Measurements from ENCODE around the gene GCNA. TPM values are rescaled to one million over a fixed set of nuclear protein-coding genes. Genes with fewer than 3 reads are reported as not detected.
"Not testable (repeated sequence)": the region's sequence is repeated elsewhere in the genome, so short reads cannot be mapped to it uniquely, and the experiment has no call there.

Gene GCNA
- total RNA-seq, 2 experiments from 2014 or later: 3.5 to 5.1 TPM

- H3K4me1 Mint-ChIP-seq (ENCODE audit: low read depth): peaks cover 29% of the 10 kb centered on the region
- ChIA-PET CTCF (no interaction called here), POLR2A (interaction anchor here (0.7 to 4.1 kb wide), 5 partner anchors 11 to 104 kb away, joined by 3 to 30 read pairs (median 9); partner anchors contain the start of genes CXCR3 and OGT)
- no peaks in the 10 kb centered on the region for H3K36me3 Mint-ChIP-seq (ENCODE audit: low read depth)
- ATAC-seq (peak; percentile 56), DNase-seq (peak; percentile 36)
- H3K27me3 Mint-ChIP-seq: no peaks in the 10 kb centered on the region
- H3K27ac Mint-ChIP-seq: no peak overlapping the region
- intact Hi-C loops (cut with micrococcal nuclease): no loop called here
- TF ChIP-seq CTCF (IDR thresholded peaks at IDR 0.05): no peak
- peak overlapping the region; percentile 44 for H3K4me3 Mint-ChIP-seq
- no peaks in the 10 kb centered on the region for H3K9me3 Mint-ChIP-seq
Measured at GRCh38 chrX:71636438-71637252, 58.4 kb downstream of the GCNA start.

- Mint-ChIP-seq H3K27ac (no peak overlapping the region), H3K36me3 (ENCODE audit: low read depth) (no peaks in the 10 kb centered on the region), H3K4me1 (ENCODE audit: low read depth) (peaks cover 29% of the 10 kb centered on the region), H3K27me3 (no peaks in the 10 kb centered on the region), H3K9me3 (no peaks in the 10 kb centered on the region), H3K4me3 (peak overlapping the region; percentile 44)
- no peak for TF ChIP-seq CTCF (IDR thresholded peaks at IDR 0.05)
- intact Hi-C loops (cut with micrococcal nuclease): no loop called here
- POLR2A ChIA-PET: interaction anchor here (0.5 to 4.1 kb wide), 7 partner anchors 10 to 105 kb away, joined by 3 to 30 read pairs (median 5); partner anchors contain the start of genes CXCR3 and OGT
- DNase-seq (peak; percentile 28), ATAC-seq (peak; percentile 60)
- CTCF ChIA-PET: no interaction called here
Measured at GRCh38 chrX:71637253-71637618, 59.0 kb downstream of the GCNA start.

GRCh38 chrX:71637848-71638247 is 59.6 kb downstream of the GCNA start:
- Mint-ChIP-seq H3K27ac (no peak overlapping the region), H3K27me3 (no peaks in the 10 kb centered on the region), H3K4me3 (no peak overlapping the region), H3K9me3 (no peaks in the 10 kb centered on the region), H3K4me1 (ENCODE audit: low read depth) (peaks cover 26% of the 10 kb centered on the region), H3K36me3 (ENCODE audit: low read depth) (no peaks in the 10 kb centered on the region)
- peak; percentile 16 for DNase-seq
- ChIA-PET CTCF (interaction anchor here (0.6 to 1.4 kb wide), 3 partner anchors 13 to 19 kb away, joined by 3 read pairs; partner anchors contain the start of gene CXCR3), POLR2A (interaction anchor here (0.5 to 4.1 kb wide), 7 partner anchors 9 to 315 kb away, joined by 3 to 30 read pairs (median 5); partner anchors contain the start of genes CXCR3 and OGT)
- ATAC-seq: peak; percentile 34
- TF ChIP-seq CTCF (IDR thresholded peaks at IDR 0.05): no peak
- intact Hi-C loops (cut with micrococcal nuclease): no loop called here

- no peaks in the 10 kb centered on the region for H3K36me3 Mint-ChIP-seq (ENCODE audit: low read depth)
- no peaks in the 10 kb centered on the region for H3K27me3 Mint-ChIP-seq
- DNase-seq (no peak), ATAC-seq (peak; percentile 65)
- no peak overlapping the region for H3K27ac Mint-ChIP-seq
- H3K4me3 Mint-ChIP-seq: no peak overlapping the region
- CTCF ChIA-PET: interaction anchor here (0.6 to 1.4 kb wide), 3 partner anchors 12 to 20 kb away, joined by 3 read pairs; partner anchors contain the start of gene CXCR3
- TF ChIP-seq CTCF (IDR thresholded peaks at IDR 0.05): no peak
- intact Hi-C loops (cut with micrococcal nuclease): no loop called here
- peaks cover 24% of the 10 kb centered on the region for H3K4me1 Mint-ChIP-seq (ENCODE audit: low read depth)
- H3K9me3 Mint-ChIP-seq: no peaks in the 10 kb centered on the region
- POLR2A ChIA-PET: interaction anchor here (0.6 to 4.1 kb wide), 5 partner anchors 9 to 23 kb away, joined by 3 to 30 read pairs (median 9); partner anchors contain the start of gene CXCR3
Measured at GRCh38 chrX:71638409-71638808, 60.2 kb downstream of the GCNA start.

GRCh38 chrX:71640002-71640401 is 61.8 kb downstream of the GCNA start:
- no peak overlapping the region for H3K27ac Mint-ChIP-seq
- intact Hi-C loops (cut with micrococcal nuclease): no loop called here
- ChIA-PET CTCF (no interaction called here), POLR2A (interaction anchor here (4.1 kb wide), 1 partner anchor 21 kb away, joined by 30 read pairs; the partner anchor contains the start of gene CXCR3)
- no peaks in the 10 kb centered on the region for H3K36me3 Mint-ChIP-seq (ENCODE audit: low read depth)
- TF ChIP-seq CTCF (IDR thresholded peaks at IDR 0.05): no peak
- ATAC-seq (no peak), DNase-seq (no peak)
- no peaks in the 10 kb centered on the region for H3K9me3 Mint-ChIP-seq
- no peak overlapping the region for H3K4me3 Mint-ChIP-seq
- H3K27me3 Mint-ChIP-seq: no peaks in the 10 kb centered on the region
- H3K4me1 Mint-ChIP-seq (ENCODE audit: low read depth): peaks cover 21% of the 10 kb centered on the region

GRCh38 chrX:71644406-71644805 is 66.2 kb downstream of the GCNA start:
- H3K4me3 Mint-ChIP-seq; ATAC-seq; POLR2A ChIA-PET; H3K27ac Mint-ChIP-seq; intact Hi-C loops (cut with micrococcal nuclease); H3K36me3 Mint-ChIP-seq (ENCODE audit: low read depth); CTCF ChIA-PET; H3K9me3 Mint-ChIP-seq; DNase-seq; H3K27me3 Mint-ChIP-seq: not testable (repeated sequence)
- H3K4me1 Mint-ChIP-seq (ENCODE audit: low read depth): peaks cover 12% of the 10 kb centered on the region

Data from activated CD8-positive, alpha-beta T cell treated with anti-CD3 and anti-CD28 coated beads for 36 hours (primary cell).